IPS-11a (cell line): ENCODE measurements around the gene AOAH.
"Not testable (repeated sequence)": the region's sequence is repeated elsewhere in the genome, so short reads cannot be mapped to it uniquely, and the experiment has no call there.

Experiments used
- H3K4me3 ChIP-seq: one replicate; pipeline ENCODE4 v1.5.1; 2013; ENCODE audit warnings: low read depth, low read length, control low read depth

AOAH gene

GRCh38 chr7:36739351-36739750 is 15.1 kb upstream of the AOAH start:
- H3K4me3 ChIP-seq = no peak overlapping the region

- H3K4me3 ChIP-seq = no peak overlapping the region
Measured at GRCh38 chr7:36736899-36737211, 12.6 kb upstream of the AOAH start.

GRCh38 chr7:36736090-36736898 is 12.0 kb upstream of the AOAH start:
- no peak overlapping the region for H3K4me3 ChIP-seq

GRCh38 chr7:36735172-36735571 is 10.9 kb upstream of the AOAH start:
- no peak overlapping the region for H3K4me3 ChIP-seq

- no peak overlapping the region for H3K4me3 ChIP-seq
Measured at GRCh38 chr7:36734731-36735130, 10.4 kb upstream of the AOAH start.

- no peak overlapping the region for H3K4me3 ChIP-seq
Measured at GRCh38 chr7:36733411-36733810, 9.1 kb upstream of the AOAH start.

- H3K4me3 ChIP-seq = no peak overlapping the region
Measured at GRCh38 chr7:36732806-36733205, 8.5 kb upstream of the AOAH start.

GRCh38 chr7:36730046-36730445 is 5.8 kb upstream of the AOAH start:
- no peak overlapping the region for H3K4me3 ChIP-seq

GRCh38 chr7:36728143-36728542 is 3.8 kb upstream of the AOAH start:
- H3K4me3 ChIP-seq = no peak overlapping the region

- no peak overlapping the region for H3K4me3 ChIP-seq
Measured at GRCh38 chr7:36726806-36727503, 2.7 kb upstream of the AOAH start.

- H3K4me3 ChIP-seq = no peak overlapping the region
Measured at GRCh38 chr7:36726311-36726710, 2.0 kb upstream of the AOAH start.

- no peak overlapping the region for H3K4me3 ChIP-seq
Measured at GRCh38 chr7:36724996-36725395, 702 bp upstream of the AOAH start.

- no peak overlapping the region for H3K4me3 ChIP-seq
Measured at GRCh38 chr7:36723291-36723690, 1.0 kb downstream of the AOAH start.

- no peak overlapping the region for H3K4me3 ChIP-seq
Measured at GRCh38 chr7:36719083-36719632, 5.1 kb downstream of the AOAH start.

- no peak overlapping the region for H3K4me3 ChIP-seq
Measured at GRCh38 chr7:36717586-36717985, 6.7 kb downstream of the AOAH start.

- not testable (repeated sequence) for H3K4me3 ChIP-seq
Measured at GRCh38 chr7:36716802-36717201, 7.5 kb downstream of the AOAH start.

- H3K4me3 ChIP-seq = no peak overlapping the region
Measured at GRCh38 chr7:36712015-36712414, 12.3 kb downstream of the AOAH start.

- no peak overlapping the region for H3K4me3 ChIP-seq
Measured at GRCh38 chr7:36711256-36711655, 13.0 kb downstream of the AOAH start.

- no peak overlapping the region for H3K4me3 ChIP-seq
Measured at GRCh38 chr7:36710186-36710791, 14.0 kb downstream of the AOAH start.

- H3K4me3 ChIP-seq = no peak overlapping the region
Measured at GRCh38 chr7:36708767-36709166, 15.5 kb downstream of the AOAH start.

GRCh38 chr7:36707898-36708297 is 16.4 kb downstream of the AOAH start:
- no peak overlapping the region for H3K4me3 ChIP-seq

- no peak overlapping the region for H3K4me3 ChIP-seq
Measured at GRCh38 chr7:36707465-36707864, 16.8 kb downstream of the AOAH start.
